Renal cortical epithelial cell (primary cell): ENCODE measurements around the gene NEDD8. TPM values are rescaled to one million over a fixed set of nuclear protein-coding genes. Genes with fewer than 3 reads are reported as not detected.

Experiments
- DNase-seq: peaks from one replicate; pipeline ENCODE4 v3.0.0-alpha.2; 2011; ENCODE audit warnings: low read depth
- total RNA-seq: library from RNA; depleted of rRNA; stranded (reverse); fragments of >200 nt; gene quantifications from 2 replicates; pipeline ENCODE4 v1.2.3, GENCODE V29; 2014

The NEDD8 gene
- total RNA-seq = 146 and 185 TPM in 2 replicates

DNA sequence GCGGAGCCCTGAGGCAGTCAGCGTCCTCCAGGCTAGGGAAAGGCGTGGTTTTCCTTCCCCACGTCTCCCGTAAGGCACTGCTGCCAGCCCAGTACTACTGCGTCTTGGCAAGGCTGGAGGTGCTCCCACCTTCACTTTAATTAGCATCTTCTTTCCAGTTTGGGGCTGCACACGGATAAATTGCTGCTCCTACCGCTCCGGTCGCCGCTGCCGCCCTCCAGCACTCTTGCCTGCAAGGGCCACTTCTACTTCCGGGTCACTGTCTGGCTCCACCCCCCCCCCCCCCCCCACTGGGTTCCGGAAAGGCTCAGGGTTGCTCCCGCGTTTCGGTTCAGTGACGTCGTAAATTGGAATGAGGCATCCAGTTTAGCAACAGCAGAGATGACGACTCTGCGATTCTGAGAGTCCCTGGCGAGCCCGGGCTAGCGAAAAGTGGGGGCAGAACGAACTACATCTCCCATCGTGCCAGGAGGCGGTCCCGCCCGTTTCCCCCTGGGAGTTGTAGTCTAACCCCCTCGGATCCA, at the start of gene NEDD8:
Gene NEDD8, minus strand, starts transcription at position 247 of the 524 bp plus-strand sequence. Its CDS starts 100 bp downstream, at position 147.
- peak; percentile 84 for DNase-seq

DNA sequence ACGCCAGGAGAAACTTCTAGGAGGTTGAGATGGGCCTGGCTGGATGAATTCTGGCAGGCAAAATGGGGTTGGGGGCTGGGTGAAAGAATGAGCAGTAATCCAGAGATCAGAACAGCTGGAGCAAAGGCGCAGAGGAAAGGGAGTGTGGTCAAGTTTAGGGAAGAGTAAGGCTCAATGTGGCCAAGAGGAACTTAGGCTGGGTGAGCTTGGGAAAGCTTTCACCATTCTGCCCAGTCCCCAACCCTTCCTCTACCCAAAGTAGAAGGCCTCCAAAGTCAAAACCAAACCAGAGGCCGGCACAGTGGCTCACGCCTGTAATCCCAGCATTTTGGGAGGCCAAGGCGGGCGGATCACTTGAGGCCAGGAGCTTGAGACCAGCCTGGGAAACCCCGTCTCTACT, 49.5 kb upstream of the NEDD8 start:
- DNase-seq = no peak

DNA sequence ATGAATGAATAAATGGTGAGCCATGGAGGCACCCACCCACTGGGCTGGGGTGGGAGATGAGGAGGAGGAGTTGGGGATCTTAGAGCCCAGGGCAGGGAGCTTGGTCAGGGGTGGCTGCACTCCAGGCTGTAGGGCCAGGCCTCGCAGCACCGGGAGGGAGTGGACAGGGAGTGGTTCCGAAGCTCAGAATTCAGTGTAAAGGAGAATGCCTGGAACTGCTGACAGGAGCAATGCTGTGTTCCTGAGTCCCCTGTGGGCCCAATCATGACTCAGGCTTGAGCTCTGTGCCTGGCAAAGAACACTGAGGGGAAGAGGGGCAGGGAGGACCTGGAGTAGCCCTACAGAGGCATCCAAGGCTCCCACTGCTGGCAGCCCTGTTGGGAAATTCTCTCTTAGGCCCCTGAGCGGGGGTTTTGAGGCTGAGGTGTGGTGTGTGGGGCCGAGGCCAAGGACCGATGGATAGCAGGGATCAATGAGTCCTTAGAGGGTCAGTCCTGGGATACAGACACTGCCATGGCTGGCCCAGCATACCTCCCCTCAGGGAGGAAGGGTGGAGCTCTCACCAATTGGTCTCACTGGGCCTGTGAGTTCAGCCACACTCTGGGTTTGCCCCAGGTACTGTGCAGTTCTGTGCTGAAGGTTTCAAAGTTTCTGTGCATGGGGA, 48.8 kb upstream of the NEDD8 start:
- peak; percentile 11 for DNase-seq

DNA sequence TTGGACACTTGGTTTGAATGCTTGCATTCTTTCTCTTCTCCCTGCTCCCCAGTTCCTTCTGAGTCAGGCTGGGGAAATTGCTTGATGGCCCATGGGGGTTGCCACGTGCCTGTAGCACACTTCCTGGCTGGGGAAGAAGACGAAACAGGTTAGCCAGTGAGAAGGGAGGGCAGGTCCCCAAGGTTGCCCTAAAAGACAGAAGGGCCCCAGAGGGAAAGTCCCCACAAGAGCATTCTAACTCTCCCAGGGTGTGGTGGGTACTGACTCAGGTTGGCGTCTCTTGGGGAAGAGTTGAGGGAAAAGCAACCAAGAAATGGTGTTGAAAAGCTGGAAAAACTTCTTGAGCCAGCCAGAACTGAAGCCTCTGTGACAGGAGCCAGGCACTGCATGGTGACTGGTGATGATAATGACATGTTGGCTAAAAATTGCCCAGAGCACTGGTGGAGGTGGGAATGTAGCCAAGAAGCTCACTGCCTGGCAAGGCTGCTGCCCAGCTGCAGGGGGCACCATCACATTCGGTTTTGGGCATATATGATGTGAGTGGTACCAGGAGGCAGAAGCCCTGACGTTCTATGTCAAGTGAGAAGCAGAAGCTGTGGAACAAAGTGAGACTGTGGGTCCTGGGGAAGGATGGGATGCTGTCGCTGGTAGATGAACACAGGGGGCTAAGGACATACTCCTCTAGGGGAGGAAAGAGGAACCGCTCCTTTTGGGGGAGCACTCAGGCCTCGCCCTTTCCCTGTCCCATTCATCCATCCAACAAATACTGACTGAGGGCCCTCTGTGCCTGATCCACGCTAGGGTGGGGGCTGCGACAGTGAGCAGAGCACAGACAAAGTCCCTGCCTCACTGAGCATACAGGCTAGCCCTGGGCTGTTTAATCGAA, 47.4 kb upstream of the NEDD8 start:
- peak; percentile 25 for DNase-seq

DNA sequence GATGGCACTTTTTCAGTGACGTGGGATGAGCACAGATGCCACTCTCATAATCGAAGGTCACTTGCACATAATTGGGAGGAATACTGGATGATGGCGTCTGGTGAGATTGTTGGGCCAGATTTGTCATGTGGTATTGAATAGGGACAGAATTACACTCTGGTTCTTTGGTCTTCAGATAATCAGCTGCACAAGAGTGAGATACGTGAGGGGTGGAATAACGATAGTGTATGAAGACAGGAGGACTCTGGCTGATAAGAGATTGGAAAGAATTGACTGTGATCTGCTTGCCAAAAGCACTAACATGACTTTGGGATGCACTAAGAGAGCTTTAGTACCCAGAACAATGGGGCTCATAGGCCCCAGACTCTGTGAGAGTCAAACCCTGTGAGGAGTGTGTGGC, 46.3 kb upstream of the NEDD8 start:
- DNase-seq = no peak

DNA sequence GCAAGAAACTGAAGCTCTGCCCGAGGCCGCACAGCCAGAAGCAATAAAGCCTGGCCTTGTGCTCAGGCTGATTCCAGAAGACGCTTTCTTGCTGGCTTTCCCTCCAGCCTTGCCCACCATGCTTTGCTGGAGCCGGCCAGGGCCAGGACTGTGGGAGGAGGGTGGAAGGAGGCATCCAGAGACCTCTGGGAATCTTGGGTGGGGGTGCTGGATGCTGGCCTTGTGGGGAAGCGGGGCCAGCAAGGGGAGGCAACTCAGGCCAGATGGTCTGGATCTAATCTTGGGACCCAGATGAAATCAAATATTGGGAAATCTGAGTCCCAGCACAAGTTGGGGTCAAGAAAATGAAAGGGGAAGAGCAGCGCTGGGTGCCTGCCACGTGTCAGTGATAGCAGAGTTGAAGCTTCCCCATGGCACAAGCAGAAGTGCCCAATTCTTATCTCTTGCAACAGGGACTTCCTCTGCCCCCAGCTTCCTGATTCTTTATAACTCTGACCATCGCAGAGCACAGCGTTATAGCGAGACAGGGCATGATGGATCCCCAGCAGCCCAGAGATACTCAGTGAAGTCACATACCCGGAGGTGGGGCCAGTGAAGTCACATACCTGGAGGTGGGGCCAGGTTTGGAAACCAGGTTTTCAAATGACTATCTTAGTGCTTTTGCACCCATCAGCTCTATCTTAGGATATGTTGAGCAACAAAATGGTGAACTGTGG, 45.6 kb upstream of the NEDD8 start:
- no peak for DNase-seq

DNA sequence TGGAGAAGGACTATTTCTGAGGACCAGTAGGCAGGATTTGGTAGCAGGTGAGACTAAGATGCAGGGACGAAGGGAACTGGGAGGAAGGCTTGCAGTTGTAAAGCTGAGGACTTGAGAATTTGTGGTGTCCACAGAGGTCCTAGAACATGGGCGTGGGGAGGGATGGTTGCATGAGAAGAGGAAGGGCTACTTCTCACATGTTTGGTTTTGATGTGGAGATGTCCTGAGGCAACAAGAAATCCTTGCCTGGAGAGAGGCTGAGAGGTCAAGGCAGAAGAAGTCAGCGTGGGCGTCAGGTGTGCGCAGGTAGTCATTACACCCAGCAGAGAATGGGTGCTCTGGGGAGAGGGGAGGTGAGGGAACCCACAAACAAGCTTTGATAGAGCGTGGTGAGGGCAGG, 44.9 kb upstream of the NEDD8 start:
- DNase-seq = no peak

DNA sequence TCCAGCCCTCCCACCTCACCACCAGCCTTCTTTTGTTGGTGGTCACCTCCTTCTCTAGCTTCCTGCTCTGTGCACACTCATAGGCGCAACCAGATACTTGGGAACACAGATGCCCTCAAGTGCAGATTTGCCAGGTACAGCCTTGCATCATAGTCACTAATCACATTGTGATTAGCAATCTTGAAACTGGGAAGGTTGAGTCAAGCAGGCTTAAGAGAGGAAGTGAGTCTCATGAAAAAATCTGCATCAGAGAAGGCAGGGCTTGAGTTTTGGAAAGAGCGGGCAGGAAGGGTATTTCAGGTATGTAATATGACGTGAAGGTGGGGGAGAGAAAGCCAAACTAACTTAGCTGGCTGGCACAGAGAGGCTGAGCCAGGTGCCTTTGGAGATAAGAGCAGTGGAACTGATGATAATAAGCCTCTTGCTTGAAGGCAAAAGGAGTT, 42.0 kb upstream of the NEDD8 start:
- DNase-seq = peak; percentile 80

DNA sequence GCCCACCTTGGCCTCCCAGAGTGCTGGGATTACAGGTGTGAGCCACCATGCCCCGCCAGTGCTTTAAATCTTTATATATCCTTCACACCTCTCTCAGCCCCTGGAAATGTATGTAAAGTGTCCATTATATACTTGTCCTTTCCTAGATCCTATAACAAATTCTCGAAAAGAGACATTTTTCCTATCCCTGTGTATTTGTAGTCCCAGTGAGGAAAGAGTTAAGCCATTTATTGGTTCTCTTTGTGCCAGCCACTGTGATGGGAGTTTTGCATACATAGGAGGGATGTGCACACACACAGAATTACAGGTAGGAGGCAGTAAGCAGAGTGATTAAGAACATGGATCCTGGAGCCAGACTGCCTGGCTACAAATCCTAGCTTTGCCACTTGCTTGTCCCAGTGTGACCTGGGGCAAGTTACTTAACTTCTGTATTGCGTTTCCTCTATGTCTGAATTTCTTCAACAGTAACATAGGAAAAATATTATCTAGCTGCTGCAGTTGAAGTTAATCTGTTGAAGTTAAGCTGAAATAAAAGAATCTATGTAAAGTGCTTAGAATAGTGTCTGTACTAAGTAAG, 41.3 kb upstream of the NEDD8 start:
- peak; percentile 25 for DNase-seq

DNA sequence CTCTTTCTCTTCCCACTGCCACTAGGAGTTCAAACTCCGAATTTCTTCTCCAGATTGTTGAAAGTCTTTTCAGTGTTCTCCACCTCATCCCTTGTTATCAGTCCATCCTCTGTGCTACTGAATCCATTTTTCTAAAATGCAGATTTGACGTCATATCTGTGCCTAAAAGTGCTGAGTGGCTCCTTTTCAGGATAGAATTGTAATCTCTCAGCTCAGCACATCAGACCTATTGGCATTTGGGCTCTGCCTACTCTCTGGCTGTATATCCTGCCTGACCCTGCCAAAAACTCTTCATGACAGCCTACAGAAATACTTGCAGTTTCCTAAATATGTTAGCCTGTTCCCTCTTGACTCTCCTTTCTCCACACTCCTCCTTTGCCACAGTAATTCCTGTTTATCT, 40.3 kb upstream of the NEDD8 start:
- DNase-seq = no peak

DNA sequence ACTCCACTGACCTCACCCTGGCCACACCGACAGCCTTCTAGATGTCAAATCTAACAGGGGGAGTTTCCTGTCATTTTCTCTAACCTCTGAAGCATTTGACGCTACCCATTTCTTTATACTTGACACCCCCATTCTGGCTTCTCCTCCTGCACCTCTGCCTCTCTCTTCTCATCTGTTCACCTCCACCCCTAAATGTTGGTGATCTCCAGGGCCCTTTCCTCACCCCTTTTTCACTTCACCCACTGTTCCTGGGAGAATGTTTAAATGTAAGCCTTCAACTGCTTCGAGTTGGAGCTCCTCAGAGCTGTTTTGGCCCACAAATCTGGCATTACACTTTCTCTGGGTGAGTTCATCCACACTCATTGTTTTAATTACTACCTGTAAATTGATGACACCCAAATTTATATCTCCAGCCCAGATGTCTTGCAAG, 39.7 kb upstream of the NEDD8 start:
- DNase-seq = no peak

DNA sequence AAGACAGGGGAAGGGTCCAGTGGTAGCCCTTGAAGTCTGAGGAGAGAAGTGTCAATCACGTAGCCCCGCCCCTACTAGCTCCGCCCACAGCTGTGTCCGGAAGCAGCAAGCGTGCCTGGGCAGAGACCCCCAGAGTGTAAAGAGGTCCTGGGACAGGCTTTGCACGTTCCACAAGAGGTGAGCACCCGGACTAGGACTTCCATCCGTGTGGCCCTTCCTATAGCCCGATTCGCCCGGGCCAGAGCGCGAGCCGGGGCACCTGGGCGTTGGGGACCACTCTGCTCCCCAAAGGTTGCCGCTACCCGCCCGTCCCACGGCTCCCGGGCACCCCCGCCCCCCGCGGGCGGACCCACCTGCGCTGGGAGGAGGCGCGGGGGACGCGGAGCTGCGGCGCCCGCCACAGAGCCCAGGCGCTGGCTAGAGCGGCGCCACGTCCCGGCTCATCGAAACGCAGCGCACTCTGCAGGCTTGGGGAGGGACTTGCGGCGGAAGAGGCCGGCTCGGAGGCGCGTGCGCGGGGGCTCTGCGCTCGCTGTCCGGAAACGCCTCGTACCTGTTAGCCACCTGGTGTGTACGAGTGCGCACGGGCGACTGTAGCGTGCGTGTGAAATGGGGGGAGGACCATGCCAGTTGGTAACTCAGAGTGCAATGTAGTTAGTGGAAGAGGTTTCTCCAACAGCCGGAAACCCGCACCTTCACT, 39.1 kb upstream of the NEDD8 start, which contains the start of gene RABGGTA:
Gene RABGGTA, minus strand, starts transcription at position 464 of the 700 bp plus-strand sequence. CDS start 482 bp downstream, outside the sequence.
- peak; percentile 58 for DNase-seq

DNA sequence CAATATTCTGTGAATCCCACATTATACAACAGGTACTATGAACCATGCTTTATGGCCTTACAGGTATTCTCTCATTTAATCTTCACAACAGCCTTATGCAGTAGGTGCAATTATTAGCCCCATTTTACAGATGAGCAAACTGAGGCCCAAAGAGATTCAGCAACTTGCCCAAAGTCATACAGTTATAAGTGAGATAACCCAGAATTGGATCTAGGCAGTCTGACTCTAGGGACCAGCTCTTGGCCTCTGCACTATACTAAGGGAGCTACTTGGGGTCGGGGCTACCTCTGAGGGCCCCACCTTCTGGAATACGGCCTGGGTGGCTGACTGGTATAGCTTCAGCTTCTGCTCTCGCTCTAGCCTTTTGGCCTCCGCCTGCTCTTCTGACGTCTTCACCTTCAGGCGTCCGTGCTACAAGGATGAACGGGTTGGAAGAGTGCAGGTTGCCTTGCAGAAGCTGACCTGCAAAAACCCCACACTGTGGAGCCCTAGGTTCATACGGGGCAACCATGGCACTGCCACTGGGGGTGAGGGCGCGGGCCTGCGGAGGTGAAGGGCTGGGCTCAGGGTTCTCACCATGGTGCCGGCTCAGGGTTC, 38.5 kb upstream of the NEDD8 start:
- DNase-seq = no peak

DNA sequence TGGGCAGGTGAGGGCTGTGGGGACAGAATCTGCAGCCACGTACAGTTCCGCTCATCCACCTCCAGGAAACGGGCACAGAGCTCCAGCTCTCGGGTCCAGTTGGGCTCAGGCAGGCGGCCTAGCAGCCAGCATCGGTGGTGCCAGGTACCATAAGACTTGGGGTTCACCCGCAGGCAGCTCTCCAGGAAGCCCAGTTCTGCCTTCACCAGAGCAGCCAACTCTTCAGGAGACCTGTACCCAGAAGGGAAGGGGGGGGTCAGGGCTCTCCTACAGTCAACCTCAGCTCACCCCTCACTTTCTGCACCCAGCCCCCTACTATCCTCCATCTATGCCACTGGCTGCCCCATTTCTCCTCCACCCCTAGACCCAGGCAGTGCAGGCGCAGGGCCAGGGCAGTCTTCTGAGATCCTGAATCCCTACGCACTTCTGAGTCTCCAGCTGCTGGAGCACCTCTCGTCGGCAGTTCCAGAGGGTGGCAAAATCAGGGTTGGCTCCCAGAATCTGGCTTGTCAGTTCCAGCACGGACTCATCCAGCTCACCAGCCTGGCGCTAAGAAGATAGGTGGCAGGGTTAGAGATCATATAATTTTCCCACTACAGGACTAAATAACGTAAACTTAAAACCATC, 37.9 kb upstream of the NEDD8 start:
- DNase-seq = no peak

DNA sequence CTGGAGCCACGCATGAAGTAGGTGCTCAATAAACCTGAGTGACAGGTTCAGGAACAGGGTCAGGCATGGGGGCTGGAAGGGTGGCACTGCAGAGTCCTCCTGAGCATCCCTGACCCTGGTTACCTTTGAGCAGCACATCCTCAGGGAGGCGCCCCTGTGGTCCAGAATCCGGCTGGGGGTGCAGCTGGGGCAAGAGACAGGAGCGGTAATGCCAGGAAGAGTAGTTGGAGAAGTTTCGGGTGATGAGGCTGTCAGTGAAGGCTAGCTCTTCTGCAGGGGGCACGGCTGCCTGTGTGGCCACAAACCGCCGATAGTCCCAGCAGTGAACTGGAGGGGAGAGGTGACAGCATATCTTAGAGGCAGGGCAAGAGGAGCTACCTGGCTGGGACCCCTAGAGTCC, 37.2 kb upstream of the NEDD8 start:
- DNase-seq = no peak

DNA sequence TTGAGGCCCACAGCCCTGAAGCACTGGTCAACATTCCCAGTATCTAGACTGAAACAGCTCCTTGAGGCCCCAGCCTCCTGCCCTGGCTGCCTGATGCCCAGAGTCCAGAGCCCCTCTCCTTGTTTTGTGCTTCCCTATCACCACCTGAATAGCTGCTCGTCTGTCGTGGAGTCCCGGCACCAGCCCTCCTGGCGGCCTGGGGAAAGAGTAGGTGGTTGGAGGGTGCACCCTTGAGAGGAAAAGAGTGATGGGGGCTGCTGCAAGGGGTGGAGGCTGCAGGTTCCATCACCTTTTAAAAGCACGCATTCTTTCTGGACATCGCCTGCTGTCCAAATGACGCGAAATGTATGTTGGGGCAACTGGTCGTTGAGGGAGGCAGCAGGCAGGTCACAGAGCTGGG, 36.1 kb upstream of the NEDD8 start:
- no peak for DNase-seq

DNA sequence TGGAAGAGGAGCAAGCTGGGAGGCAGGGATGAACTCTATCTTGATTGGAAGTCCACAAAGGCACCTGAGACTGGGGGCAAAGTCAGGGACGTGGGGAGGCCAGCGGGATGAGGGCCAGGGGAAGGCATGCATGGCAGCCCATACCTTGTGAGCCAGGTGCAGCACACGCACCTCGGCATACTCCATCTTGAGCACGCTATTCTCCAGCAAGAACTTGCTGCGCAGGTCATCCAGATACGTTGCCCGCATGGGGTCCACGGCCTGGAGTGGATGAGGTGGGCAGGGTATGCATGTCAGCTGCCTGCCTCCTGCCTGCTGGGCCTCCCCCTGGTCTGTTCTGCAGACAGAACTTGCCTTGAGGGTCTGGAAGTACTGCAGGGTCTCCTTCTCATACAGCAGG, 35.3 kb upstream of the NEDD8 start:
- no peak for DNase-seq

DNA sequence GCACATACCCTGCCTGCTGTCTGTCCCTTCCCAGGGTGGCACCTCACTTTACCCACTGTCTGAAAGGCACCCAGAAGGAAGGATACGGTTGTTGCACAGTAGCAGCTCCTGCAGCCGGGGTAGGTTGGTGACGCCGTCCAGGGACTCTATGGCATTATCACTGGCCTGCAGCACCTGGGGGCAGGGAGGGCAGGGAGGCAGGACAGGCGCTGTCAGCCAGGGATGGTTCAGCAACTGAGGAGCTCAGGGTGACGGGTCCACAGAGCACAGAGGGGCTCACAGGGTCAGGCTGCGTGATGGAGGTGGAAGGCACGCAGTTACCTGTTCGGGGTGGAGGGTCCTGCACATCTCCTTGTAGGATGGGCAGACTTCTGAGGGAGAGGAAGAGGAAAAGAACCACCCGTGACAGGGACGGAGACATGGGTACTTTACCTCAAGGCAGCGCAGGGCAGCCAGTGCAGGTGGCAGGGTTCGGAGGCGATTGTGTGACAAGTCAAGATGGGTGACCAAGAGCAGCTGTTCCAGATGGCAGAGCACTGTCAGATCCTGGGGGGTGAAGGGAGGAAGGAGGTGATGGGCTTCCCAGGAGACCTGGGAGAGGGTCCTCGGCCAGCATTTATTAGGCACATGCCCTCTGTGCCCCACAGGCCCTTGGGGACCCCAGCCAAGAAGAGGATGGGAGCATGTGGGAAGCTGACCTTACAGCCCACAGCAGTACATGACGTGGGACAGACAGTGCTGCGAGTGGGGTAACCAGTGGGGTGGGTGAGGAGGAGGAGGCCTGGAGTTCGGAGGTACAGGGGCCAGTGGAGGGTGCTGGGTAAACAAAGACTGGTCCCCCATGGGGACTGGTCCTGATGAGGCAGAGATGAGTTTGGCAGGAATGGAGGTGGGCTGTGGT, 34.4 kb upstream of the NEDD8 start:
- no peak for DNase-seq

DNA sequence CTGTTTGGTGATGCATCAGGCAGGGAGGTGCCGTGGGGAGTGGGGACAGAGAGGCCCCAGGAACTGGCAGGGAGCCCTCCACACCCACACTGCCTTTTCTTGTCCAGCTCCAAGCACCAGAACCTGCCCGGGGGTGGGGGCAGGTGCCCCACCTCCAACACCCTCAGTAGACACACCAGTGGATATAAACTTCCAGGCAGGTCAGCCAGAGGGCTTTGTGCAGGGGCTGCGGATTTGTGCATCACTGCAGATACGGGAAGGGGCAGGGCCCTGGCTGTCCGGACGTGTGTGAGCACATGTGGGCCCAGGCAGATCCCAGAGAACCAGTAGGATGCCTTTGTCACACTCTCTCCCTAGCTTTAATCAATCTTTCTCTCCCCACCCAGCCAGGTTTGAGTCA, 32.1 kb upstream of the NEDD8 start:
- DNase-seq = no peak
